Endothelial cell of hepatic sinusoid (primary cell): ENCODE results near the gene MAN2A2.

ENCODE experiments used
- in situ Hi-C: cut with HindIII; loops from 2 replicates; pipeline ENCODE4 v1.10.0; 2017; ENCODE audit warnings: low sequenced_read_pairs

MAN2A2 gene

GRCh38 chr15:90956274-90957030 lies 53.4 kb downstream of the MAN2A2 start:
- in situ Hi-C loops: loop anchor here (25.0 kb wide), 1 partner anchor 306 kb away; no protein-coding TSS in a partner anchor

- in situ Hi-C loops: loop anchor here (25.0 kb wide), 1 partner anchor 305 kb away; no protein-coding TSS in a partner anchor
Observed at GRCh38 chr15:90957031-90957790, 54.1 kb downstream of the MAN2A2 start.

- in situ Hi-C loops: loop anchor here (25.0 kb wide), 1 partner anchor 305 kb away; no protein-coding TSS in a partner anchor
Observed at GRCh38 chr15:90957791-90958190, 54.7 kb downstream of the MAN2A2 start.

- in situ Hi-C loops: loop anchor here (25.0 kb wide), 1 partner anchor 303 kb away; no protein-coding TSS in a partner anchor
Observed at GRCh38 chr15:90959028-90959595, 56.0 kb downstream of the MAN2A2 start.

- in situ Hi-C loops: loop anchor here (25.0 kb wide), 1 partner anchor 302 kb away; no protein-coding TSS in a partner anchor
Observed at GRCh38 chr15:90959894-90960293, 56.8 kb downstream of the MAN2A2 start.

GRCh38 chr15:90960298-90961091 lies 57.4 kb downstream of the MAN2A2 start:
- in situ Hi-C loops: loop anchor here (25.0 kb wide), 1 partner anchor 302 kb away; no protein-coding TSS in a partner anchor

- in situ Hi-C loops: loop anchor here (25.0 kb wide), 1 partner anchor 300 kb away; no protein-coding TSS in a partner anchor
Observed at GRCh38 chr15:90962021-90962420, 58.9 kb downstream of the MAN2A2 start.

- in situ Hi-C loops: loop anchor here (25.0 kb wide), 1 partner anchor 296 kb away; no protein-coding TSS in a partner anchor
Observed at GRCh38 chr15:90966262-90966661, 63.2 kb downstream of the MAN2A2 start.

GRCh38 chr15:90967206-90967605 lies 64.1 kb downstream of the MAN2A2 start:
- in situ Hi-C loops: loop anchor here (25.0 kb wide), 1 partner anchor 295 kb away; no protein-coding TSS in a partner anchor

GRCh38 chr15:90968434-90968833 lies 65.3 kb downstream of the MAN2A2 start:
- in situ Hi-C loops: loop anchor here (25.0 kb wide), 1 partner anchor 294 kb away; no protein-coding TSS in a partner anchor

GRCh38 chr15:90970274-90970673 lies 67.2 kb downstream of the MAN2A2 start:
- in situ Hi-C loops: loop anchor here (25.0 kb wide), 1 partner anchor 292 kb away; no protein-coding TSS in a partner anchor

GRCh38 chr15:90972133-90972532 lies 69.0 kb downstream of the MAN2A2 start:
- in situ Hi-C loops: loop anchor here (25.0 kb wide), 1 partner anchor 290 kb away; no protein-coding TSS in a partner anchor
